K562 (cell line): ENCODE data around the gene EML2. TPM values are rescaled to one million over a fixed set of nuclear protein-coding genes. Genes with fewer than 3 reads are reported as not detected.
A peak's percentile ranks its signal among the peaks of the same experiment; 100 is the strongest.

ENCODE experiments used
- ATAC-seq: fragments of 200-7000 bp; cut with Tn5 transposase; 3 replicates; pipeline ENCODE4 v1.9.1; 2020; ENCODE audit warnings: moderate library complexity
- BruUV-seq: library from RNA; stranded (reverse); fragments of 400-500 nt; replicated peaks from 2 replicates; lab custom pipeline; 2021; lab: Mats Ljungman, UMichigan
- CTCF ChIA-PET: fragments of 300-600 bp; formaldehyde crosslinking; extraction: SDS; loops from one replicate; lab custom pipeline; 2021; ENCODE audit warnings: low intra/inter-chr PET ratio; lab: Yijun Ruan, JAX
- POLR2A ChIA-PET: fragments of 300-600, 350-650 bp; sonication (Branson Sonifier 250); formaldehyde crosslinking; extraction: SDS; loops from one replicate; lab custom pipeline; 2021; ENCODE audit warnings: antibody characterized with exemption, inconsistent platforms; lab: Yijun Ruan, JAX
- DNase-seq, 4 experiments: peaks; one replicate each; pipeline versions ENCODE4 v3.0.0 to v3.0.0-alpha.2; 2011 to 2018; ENCODE audit warnings: low spot score in 3 of 4, mixed read lengths in 3 of 4; ENCODE audit errors: extremely low read depth in 1 of 4
- FAIRE-seq: peaks from 2 replicates; lab custom pipeline; 2011; peaks lifted over from hg19 to GRCh38; lab: Jason Lieb, UNC
- H2AFZ ChIP-seq: 2 replicates; pipeline ENCODE4 v1.6.0; 2011; ENCODE audit warnings: low read depth, low read length, control low read depth, inconsistent platforms
- H3K27ac ChIP-seq: fragments of 200-600 bp; 3 replicates; pipeline ENCODE4 v1.8.0; 2011; ENCODE audit warnings: low read depth, mild to moderate bottlenecking, control low read depth, inconsistent platforms, low read length, moderate library complexity, mixed read lengths; ENCODE audit errors: extremely low read depth
- H3K27me3 ChIP-seq, 2 experiments: fragments of 300-600 bp in 1 of 2; 2 replicates in 1 of 2; 3 replicates in 1 of 2; pipeline versions ENCODE4 v1.6.0 to v1.8.0; 2011; ENCODE audit warnings: inconsistent platforms in 2 of 2, low read length in 2 of 2, mild to moderate bottlenecking in 1 of 2, mixed read lengths in 1 of 2, moderate library complexity in 1 of 2; ENCODE audit not compliant: control insufficient read depth in 2 of 2, insufficient read depth in 2 of 2
- H3K36me3 ChIP-seq: fragments of 300-600 bp; 3 replicates; pipeline ENCODE4 v1.8.0; 2011; ENCODE audit warnings: mild to moderate bottlenecking, low read length, inconsistent platforms; ENCODE audit not compliant: control insufficient read depth, insufficient read depth
- H3K4me1 ChIP-seq, 2 experiments: fragments of 200-600 bp in 1 of 2; replicated peaks in 1 of 2; 2 replicates in 1 of 2; 3 replicates in 1 of 2; pipeline versions ENCODE4 v1.5.1 to v1.8.0; 2011; ENCODE audit warnings: inconsistent platforms in 2 of 2, low read length in 2 of 2, mild to moderate bottlenecking in 1 of 2, mixed read lengths in 1 of 2, moderate library complexity in 1 of 2; ENCODE audit not compliant: control insufficient read depth in 2 of 2, insufficient read depth in 2 of 2
- H3K4me2 ChIP-seq: 2 replicates; pipeline ENCODE4 v1.6.1; 2011; ENCODE audit warnings: low read length, control low read depth, inconsistent platforms, mixed read lengths; ENCODE audit not compliant: insufficient read depth
- H3K4me3 ChIP-seq: fragments of 200-600 bp; sonication (generic), shearing (Covaris generic); 2 replicates; pipeline ENCODE4 v1.5.1; 2016; ENCODE audit warnings: control low read depth, inconsistent platforms
- H3K79me2 ChIP-seq: fragments of 200-600 bp; 3 replicates; pipeline ENCODE4 v1.8.0; 2011; ENCODE audit warnings: low read length, inconsistent platforms; ENCODE audit not compliant: control insufficient read depth, insufficient read depth
- H3K9ac ChIP-seq, 2 experiments: 2 replicates each; pipeline versions ENCODE4 v1.6.0 to v1.6.1; 2011; ENCODE audit warnings: low read depth in 2 of 2, low read length in 2 of 2, control low read depth in 1 of 2, inconsistent platforms in 1 of 2, mild to moderate bottlenecking in 1 of 2, mixed read lengths in 1 of 2; ENCODE audit not compliant: insufficient read depth in 1 of 2
- H3K9me1 ChIP-seq: one replicate; pipeline ENCODE4 v1.6.0; 2011; ENCODE audit warnings: inconsistent platforms, mild to moderate bottlenecking, low read length, moderate library complexity; ENCODE audit not compliant: control insufficient read depth, insufficient read depth
- H3K9me3 ChIP-seq: replicated peaks from 2 replicates; pipeline ENCODE4 v1.5.1; 2011; ENCODE audit warnings: low read depth, low read length, inconsistent platforms; ENCODE audit not compliant: control insufficient read depth, insufficient read depth
- H4K20me1 ChIP-seq: replicated peaks from 2 replicates; pipeline ENCODE4 v1.6.1; 2011; ENCODE audit warnings: low read length, inconsistent platforms, mixed read lengths; ENCODE audit not compliant: control insufficient read depth, insufficient read depth
- BRF2 ChIP-seq: IDR thresholded peaks from 3 replicates; pipeline ENCODE4 v1.6.1; 2011; ENCODE audit warnings: borderline replicate concordance, mild to moderate bottlenecking; ENCODE audit not compliant: insufficient read length, insufficient read depth
- CBFA2T3 ChIP-seq: fragments of 450-650 bp; IDR thresholded peaks from 2 replicates; pipeline ENCODE4 v1.6.1; 2017
- FIP1L1 ChIP-seq: fragments of 200-400 bp; formaldehyde crosslinking; IDR thresholded peaks from 2 replicates; pipeline ENCODE4 v1.6.1; 2018; ENCODE audit warnings: mild to moderate bottlenecking, low read depth, low read length; ENCODE audit not compliant: poor library complexity, severe bottlenecking
- FOS ChIP-seq: IDR thresholded peaks from 3 replicates; pipeline ENCODE4 v1.6.1; 2011; ENCODE audit not compliant: insufficient read length; ENCODE audit errors: extremely low read depth
- GMEB1 ChIP-seq: fragments of 250-450 bp; sonication (Bioruptor Pico); IDR thresholded peaks from 2 replicates; pipeline ENCODE4 v1.4.0; 2020; ENCODE audit warnings: mild to moderate bottlenecking
- HEY1 ChIP-seq: fragments of 250-450 bp; sonication (Bioruptor Pico); IDR thresholded peaks from 2 replicates; pipeline ENCODE4 v1.5.0; 2020; ENCODE audit warnings: mild to moderate bottlenecking, moderate library complexity, borderline replicate concordance
- KDM5B ChIP-seq: fragments of 200-600 bp; sonication (generic); IDR thresholded peaks from 2 replicates; pipeline ENCODE4 v1.6.1; 2012; ENCODE audit warnings: low read depth, mild to moderate bottlenecking, moderate library complexity, low read length, control low read depth, inconsistent platforms; ENCODE audit not compliant: insufficient replicate concordance
- PHF8 ChIP-seq: fragments of 200-600 bp; sonication (generic); IDR thresholded peaks from 2 replicates; pipeline ENCODE4 v1.6.1; 2012; ENCODE audit warnings: mixed run types, mild to moderate bottlenecking, inconsistent platforms, low read length, moderate library complexity, borderline replicate concordance
- SMARCA4 ChIP-seq: fragments of 450-650 bp; IDR thresholded peaks from 2 replicates; pipeline ENCODE4 v1.6.1; 2016
- TEAD4 ChIP-seq, 2 experiments: sonication (generic) in 1 of 2; formaldehyde crosslinking in 1 of 2; IDR thresholded peaks; 2 replicates each; pipeline versions ENCODE4 v1.6.1 to v1.8.0; 2012 to 2022; ENCODE audit warnings: borderline replicate concordance in 1 of 2, inconsistent platforms in 1 of 2, low read length in 1 of 2, mild to moderate bottlenecking in 1 of 2, missing genetic modification reagents in 1 of 2
- ZBTB2 ChIP-seq: fragments of 450-650 bp; IDR thresholded peaks from 2 replicates; pipeline ENCODE4 v1.6.1; 2016; ENCODE audit warnings: antibody characterized with exemption
- ZNF384 ChIP-seq: IDR thresholded peaks from 2 replicates; pipeline ENCODE4 v1.6.1; 2012; ENCODE audit warnings: low read depth, low read length, improper control_type of control experiment
- ZNF507 ChIP-seq: conservative IDR thresholded peaks from 2 replicates; pipeline ENCODE4 v1.6.1; 2017; ENCODE audit warnings: missing genetic modification characterization, missing compliant biosample characterization
- ZNF696 ChIP-seq: fragments of 250-450 bp; sonication (Bioruptor Pico); conservative IDR thresholded peaks from 2 replicates; pipeline ENCODE4 v1.4.0; 2020; ENCODE audit warnings: mild to moderate bottlenecking, moderate library complexity
- ZNF766 ChIP-seq: fragments of 200-800 bp; sonication (Bioruptor generic); conservative IDR thresholded peaks from 2 replicates; pipeline ENCODE4 v1.6.1; 2016; ENCODE audit warnings: missing genetic modification characterization, missing compliant biosample characterization
- WGBS: fragments of 100-300 bp; shearing (Covaris generic); methylation state at CpG from one replicate; pipeline ENCODE4 v1.1.6; 2016; ENCODE audit warnings: low coverage, mixed read lengths; ENCODE audit not compliant: insufficient coverage; ENCODE audit errors: missing lambda C conversion rate; 5-methylcytosine and 5-hydroxymethylcytosine counted together
- in situ Hi-C: fragments of 300-500 bp; cut with MboI; formaldehyde crosslinking; loops from 4 replicates; pipeline ENCODE4 v1.15.0; 2018; ENCODE audit warnings: inconsistent platforms, mixed read lengths
- intact Hi-C: fragments of 100-400 bp; cut with micrococcal nuclease; formaldehyde crosslinking; loops from 2 replicates; pipeline ENCODE4 v1.14.2; 2022
- polyA plus RNA-seq, 8 experiments: library from polyadenylated mRNA; depleted of rRNA in 4 of 8; stranded (reverse) in 5 of 8; unstranded in 3 of 8; fragments of >200 nt; fragmentation: Nextera tagmentation in 2 of 8; fragmentation: Illumina TruSeq in 1 of 8; extraction: Ambion mirVana in 2 of 8; extraction: Trizol in 1 of 8; gene quantifications; 2 replicates each; pipeline versions ENCODE4 v1.2.1 to v1.2.3, GENCODE V29; 2011 to 2014; ENCODE audit warnings: inconsistent platforms in 1 of 8, missing spikeins in 1 of 8
- total RNA-seq, 7 experiments: library from RNA; depleted of rRNA in 6 of 7; stranded (reverse); fragments of >200 nt in 6 of 7; fragmentation: Illumina TruSeq in 2 of 7; extraction: Trizol in 2 of 7; gene quantifications; 2 replicates each; pipeline versions ENCODE4 v1.2.1 to v1.2.3, GENCODE V29; 2011 to 2021; ENCODE audit warnings: low replicate concordance in 1 of 7

The EML2 gene
- total and polyA plus RNA-seq, 9 of the 15 experiments (the other 6 are each of a cell fraction or from before 2014, with no cell fraction given): 2.6 to 69.6 (median 24.8) TPM

- TF ChIP-seq FOS (no peak), PHF8 (0 out of 2 replicates have a peak, but pooled peaks have one; percentile 2), CBFA2T3 (no peak), FIP1L1 (peak; percentile 30), ZBTB2 (no peak)
Measured at GRCh38 chr19:45591638-45592005, 47.6 kb downstream of the EML2 start (continued).

GRCh38 chr19:45591004-45591637 lies 48.1 kb downstream of the EML2 start:
- Histone ChIP-seq H3K4me1 (peaks cover 21 to 22% of the 10 kb centered on the region in 2 experiments), H3K27me3 (0 out of 5 replicates have a peak, but pooled peaks cover 0 to 4% of the 10 kb centered on the region in 2 experiments), H3K36me3 (no peaks in the 10 kb centered on the region), H3K4me3 (no peak overlapping the region), H4K20me1 (no peaks in the 10 kb centered on the region), H3K27ac (no peak overlapping the region), H3K4me2 (peak overlapping the region; percentile 69), H3K79me2 (no peaks in the 10 kb centered on the region), H3K9me3 (no peaks in the 10 kb centered on the region), H3K9ac (peak overlapping the region in 1 of 2 experiments; percentile 75; a peak in 2 of 4 replicates), H2AFZ (peak overlapping the region; percentile 90), H3K9me1 (no peaks in the 10 kb centered on the region)
- ATAC-seq: peak; percentile 98
- 36% methylated on average over 41 of the region's 48 CpGs for WGBS
- intact Hi-C loops: loop anchor here (1.0 to 2.0 kb wide), 2 partner anchors 52 to 90 kb away; no protein-coding TSS in a partner anchor
- ChIA-PET CTCF (interaction anchor here (0.6 to 2.4 kb wide), 2 partner anchors 51 to 210 kb away, joined by 4 to 25 read pairs; no protein-coding TSS in a partner anchor), POLR2A (interaction anchor here (0.6 to 1.7 kb wide), 3 partner anchors 25 to 51 kb away, joined by 4 to 9 read pairs (median 5); no protein-coding TSS in a partner anchor)
- BruUV-seq: no TSS peak
- FAIRE-seq: peak; percentile 76
- in situ Hi-C loops: no loop called here
- DNase-seq: peak; percentile 79 to 88 (median 82)
- TF ChIP-seq TEAD4 (IDR thresholded peaks at IDR 0.05; ENCODE audit: low read length) (peak; percentile 49), TEAD4 (CRISPR knock-in tag; IDR thresholded peaks at IDR 0.05; ENCODE audit: borderline replicate concordance) (no peak), ZNF507 (tag) (no peak), KDM5B (no peak), BRF2 (no peak), ZNF766 (CRISPR knock-in tag) (peak; percentile 45; the same call in 1 of the 2 replicates), SMARCA4 (peak; percentile 94), HEY1 (CRISPR knock-in tag) (no peak), ZNF696 (CRISPR knock-in tag) (no peak), GMEB1 (CRISPR knock-in tag) (peak; percentile 26; the same call in 1 of the 2 replicates), CBFA2T3 (no peak), ZNF384 (no peak)
